Uterus (tissue), 2 donors: ENCODE results near the gene PAFAH2.

ENCODE experiments used
- CTCF ChIP-seq, 4 experiments: fragments of 200-600 bp in 2 of 4; fragments of 450-650 bp in 2 of 4; sonication (generic) in 2 of 4; IDR thresholded peaks; one replicate each; pipeline ENCODE4 v1.5.1; 2016 to 2019; ENCODE audit warnings: antibody characterized with exemption in 4 of 4, mild to moderate bottlenecking in 2 of 4, moderate library complexity in 1 of 4
- POLR2A ChIP-seq, 2 donors: fragments of 450-650 bp; IDR thresholded peaks; one replicate each; pipeline ENCODE4 v1.6.1; 2016; ENCODE audit warnings: antibody characterized with exemption in 2 of 2, mild to moderate bottlenecking in 1 of 2, moderate library complexity in 1 of 2

- TF ChIP-seq CTCF (IDR thresholded peaks at IDR 0.05) (no peak), POLR2A (IDR thresholded peaks at IDR 0.05) (no peak)
Measured at GRCh38 chr1:25947027-25947426, 50.8 kb downstream of the PAFAH2 start.
